ENCODE measurements around the gene CLIC3. TPM values are rescaled to one million over a fixed set of nuclear protein-coding genes. Genes with fewer than 3 reads are reported as not detected.
"Not testable (repeated sequence)": the region's sequence is repeated elsewhere in the genome, so short reads cannot be mapped to it uniquely, and the experiment has no call there.

CLIC3 gene
- total RNA-seq, 1 donor from 2014 or later, result 38.6 TPM

GRCh38 chr9:137034039-137034708, 37.8 kb upstream of the CLIC3 start:
- Mint-ChIP-seq H3K4me3 (no peak overlapping the region), H3K27me3 (no peaks in the 10 kb centered on the region), H3K4me1 (ENCODE audit: unreplicated experiment) (no peaks in the 10 kb centered on the region), H3K36me3 (no peaks in the 10 kb centered on the region), H3K9me3 (no peaks in the 10 kb centered on the region), H3K27ac (no peak overlapping the region)
- no peak for TF ChIP-seq CTCF (conservative IDR thresholded peaks at IDR 0.05)
- no peak for DNase-seq (ENCODE audit: extremely low spot score, unreplicated experiment)

- not testable (repeated sequence) for H3K9me3 Mint-ChIP-seq, H3K27ac Mint-ChIP-seq, H3K36me3 Mint-ChIP-seq
These were observed 37.1 kb upstream of the CLIC3 start for GRCh38 chr9:137033481-137033880.

GRCh38 chr9:137032858-137033257, 36.5 kb upstream of the CLIC3 start:
- Mint-ChIP-seq H3K27ac (no peak overlapping the region), H3K4me3 (no peak overlapping the region), H3K4me1 (ENCODE audit: unreplicated experiment) (no peaks in the 10 kb centered on the region), H3K36me3 (no peaks in the 10 kb centered on the region), H3K27me3 (no peaks in the 10 kb centered on the region), H3K9me3 (no peaks in the 10 kb centered on the region)
- no peak for TF ChIP-seq CTCF (conservative IDR thresholded peaks at IDR 0.05)
- no peak for DNase-seq (ENCODE audit: extremely low spot score, unreplicated experiment)

More at GRCh38 chr9:137033481-137033880, 37.1 kb upstream of the CLIC3 start:
- not testable (repeated sequence) for H3K4me3 Mint-ChIP-seq; DNase-seq (ENCODE audit: extremely low spot score, unreplicated experiment); H3K4me1 Mint-ChIP-seq (ENCODE audit: unreplicated experiment); H3K27me3 Mint-ChIP-seq

- TF ChIP-seq CTCF (conservative IDR thresholded peaks at IDR 0.05), result no peak
- no peak for DNase-seq (ENCODE audit: extremely low spot score, unreplicated experiment)
- Mint-ChIP-seq H3K27ac (no peak within 1 kb of the TSS), H3K9me3 (no peaks in the 10 kb centered on the region), H3K4me1 (ENCODE audit: unreplicated experiment) (no peaks in the 10 kb centered on the region), H3K36me3 (no peaks in the 10 kb centered on the region), H3K27me3 (no peaks in the 10 kb centered on the region), H3K4me3 (no peak within 1 kb of the TSS)
These were observed 35.7 kb upstream of the CLIC3 start, which contains the start of gene FUT7 for GRCh38 chr9:137031904-137032640. Gene FUT7 (minus strand): TSS chr9:137032088. CDS start chr9:137031991, 97 bp downstream.

GRCh38 chr9:137030538-137031527, 34.5 kb upstream of the CLIC3 start:
- Mint-ChIP-seq H3K27me3 (no peaks in the 10 kb centered on the region), H3K36me3 (no peaks in the 10 kb centered on the region), H3K4me1 (ENCODE audit: unreplicated experiment) (no peaks in the 10 kb centered on the region), H3K9me3 (no peaks in the 10 kb centered on the region), H3K27ac (no peak overlapping the region), H3K4me3 (no peak overlapping the region)
- no peak for TF ChIP-seq CTCF (conservative IDR thresholded peaks at IDR 0.05)
- DNase-seq (ENCODE audit: extremely low spot score, unreplicated experiment), result no peak

All from type B pancreatic cell (in vitro differentiated cells).